Measurements from ENCODE around the gene ZFYVE28.

DNA sequence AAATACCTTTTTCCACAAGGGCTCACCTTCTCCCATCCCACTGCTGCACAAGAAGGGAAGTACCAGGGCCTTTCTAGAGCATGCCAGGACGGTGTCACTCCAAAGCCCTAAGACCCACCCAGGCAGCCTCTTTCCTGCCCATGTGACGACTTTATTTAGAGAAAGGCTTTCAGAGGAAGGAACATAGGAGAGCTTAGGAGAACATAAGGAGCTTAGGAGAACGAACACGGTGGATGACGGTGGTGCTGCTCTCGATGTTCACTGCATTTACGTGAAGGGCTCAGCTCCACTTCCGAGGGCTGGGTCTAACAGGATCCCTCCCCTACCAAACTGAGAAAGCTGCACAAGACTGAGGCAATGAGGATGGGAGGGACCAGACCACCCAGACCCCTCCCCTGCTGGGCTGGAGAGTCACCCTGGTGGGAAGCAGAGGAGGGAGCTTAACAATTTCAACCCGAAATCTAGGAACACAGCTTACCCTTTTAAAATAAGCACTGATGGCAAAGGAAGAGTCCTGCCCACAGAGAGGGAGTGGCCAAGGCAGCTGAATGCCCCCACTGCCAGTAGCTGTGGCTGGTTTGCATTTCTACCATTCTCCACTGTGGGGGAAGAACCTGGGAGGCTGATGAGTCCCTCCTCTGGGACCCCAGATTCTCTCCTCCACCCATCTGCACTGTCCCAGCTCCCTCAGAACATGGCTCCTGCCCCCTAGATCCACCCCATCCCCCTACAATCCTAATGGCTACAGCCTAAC is 29.8 kb downstream of the ZFYVE28 start:
- TF ChIP-seq, protein P1, sequence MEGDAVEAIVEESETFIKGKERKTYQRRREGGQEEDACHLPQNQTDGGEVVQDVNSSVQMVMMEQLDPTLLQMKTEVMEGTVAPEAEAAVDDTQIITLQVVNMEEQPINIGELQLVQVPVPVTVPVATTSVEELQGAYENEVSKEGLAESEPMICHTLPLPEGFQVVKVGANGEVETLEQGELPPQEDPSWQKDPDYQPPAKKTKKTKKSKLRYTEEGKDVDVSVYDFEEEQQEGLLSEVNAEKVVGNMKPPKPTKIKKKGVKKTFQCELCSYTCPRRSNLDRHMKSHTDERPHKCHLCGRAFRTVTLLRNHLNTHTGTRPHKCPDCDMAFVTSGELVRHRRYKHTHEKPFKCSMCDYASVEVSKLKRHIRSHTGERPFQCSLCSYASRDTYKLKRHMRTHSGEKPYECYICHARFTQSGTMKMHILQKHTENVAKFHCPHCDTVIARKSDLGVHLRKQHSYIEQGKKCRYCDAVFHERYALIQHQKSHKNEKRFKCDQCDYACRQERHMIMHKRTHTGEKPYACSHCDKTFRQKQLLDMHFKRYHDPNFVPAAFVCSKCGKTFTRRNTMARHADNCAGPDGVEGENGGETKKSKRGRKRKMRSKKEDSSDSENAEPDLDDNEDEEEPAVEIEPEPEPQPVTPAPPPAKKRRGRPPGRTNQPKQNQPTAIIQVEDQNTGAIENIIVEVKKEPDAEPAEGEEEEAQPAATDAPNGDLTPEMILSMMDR (IDR thresholded peaks at IDR 0.05), result no peak
- no peak for TF ChIP-seq POLR2A (IDR thresholded peaks at IDR 0.05)

Data from Peyer's patch (tissue), 4 donors.